SU-DHL-6 (cell line): ENCODE measurements around the gene SPATA22.
"Not testable (repeated sequence)": the region's sequence is repeated elsewhere in the genome, so short reads cannot be mapped to it uniquely, and the experiment has no call there.

Experiments used
- H2AFZ ChIP-seq: fragments of 200-600 bp; sonication (generic); 2 replicates; pipeline ENCODE4 v1.6.1; 2014; ENCODE audit warnings: low read depth, mild to moderate bottlenecking, moderate library complexity, mixed read lengths, antibody characterized with exemption, low read length; ENCODE audit not compliant: severe bottlenecking
- H3F3A ChIP-seq: fragments of 200-600 bp; shearing (Covaris generic); 2 replicates; pipeline ENCODE4 v1.6.0; 2016; ENCODE audit warnings: antibody characterized with exemption, mild to moderate bottlenecking; ENCODE audit not compliant: insufficient read depth
- H3K27ac ChIP-seq: fragments of 200-600 bp; sonication (generic); 2 replicates; pipeline ENCODE4 v1.5.1; 2016; ENCODE audit warnings: low read depth, mild to moderate bottlenecking, low read length, moderate library complexity, mixed read lengths
- H3K27me3 ChIP-seq: fragments of 200-600 bp; sonication (generic), shearing (Covaris generic); 2 replicates; pipeline ENCODE4 v1.6.0; 2014; ENCODE audit warnings: mild to moderate bottlenecking, low read length
- H3K36me3 ChIP-seq: fragments of 200-600 bp; sonication (generic); 2 replicates; pipeline ENCODE4 v1.6.1; 2014; ENCODE audit warnings: mild to moderate bottlenecking, low read length, mixed read lengths
- H3K4me2 ChIP-seq: fragments of 300-600, 200-600 bp; shearing (Covaris generic), sonication (generic); 2 replicates; pipeline ENCODE4 v1.6.0; 2014; ENCODE audit warnings: low read length, low read depth, mild to moderate bottlenecking; ENCODE audit not compliant: poor library complexity, severe bottlenecking
- H3K4me3 ChIP-seq: fragments of 200-600 bp; sonication (generic); 2 replicates; pipeline ENCODE4 v1.5.1; 2014; ENCODE audit warnings: antibody characterized with exemption, low read length, mild to moderate bottlenecking, mixed read lengths; ENCODE audit not compliant: insufficient read depth, poor library complexity, severe bottlenecking
- H3K79me2 ChIP-seq: fragments of 200-600 bp; sonication (generic); 2 replicates; pipeline ENCODE4 v1.6.1; 2014; ENCODE audit warnings: mild to moderate bottlenecking, low read length, moderate library complexity; ENCODE audit not compliant: insufficient read depth
- H3K9ac ChIP-seq: fragments of 200-600 bp; sonication (generic); 2 replicates; pipeline ENCODE4 v1.7.0; 2014; ENCODE audit warnings: mild to moderate bottlenecking, low read length
- H3K9me2 ChIP-seq: fragments of 200-600 bp; sonication (generic); replicated peaks from 2 replicates; pipeline ENCODE4 v1.6.1; 2014; ENCODE audit warnings: low read length; ENCODE audit not compliant: insufficient read depth
- H3K9me3 ChIP-seq: fragments of 200-600 bp; sonication (generic); 2 replicates; pipeline ENCODE4 v1.6.1; 2014; ENCODE audit warnings: low read length, mixed read lengths; ENCODE audit not compliant: insufficient read depth
- H4K20me1 ChIP-seq: fragments of 200-600 bp; sonication (generic); 2 replicates; pipeline ENCODE4 v1.6.1; 2014; ENCODE audit warnings: low read depth, mild to moderate bottlenecking, antibody characterized with exemption, low read length, moderate library complexity, mixed read lengths
- EZH2phosphoT487 ChIP-seq: fragments of 200-600 bp; sonication (generic), shearing (Covaris generic); conservative IDR thresholded peaks from 2 replicates; pipeline ENCODE4 v1.6.1; 2018; ENCODE audit warnings: mild to moderate bottlenecking, antibody characterized with exemption, low read length, moderate library complexity, mixed read lengths
- TF ChIP-seq, protein P1 (sequence below): fragments of 200-600 bp; sonication (generic); IDR thresholded peaks from one replicate; pipeline ENCODE4 v1.5.1; 2017; ENCODE audit warnings: antibody characterized with exemption, mild to moderate bottlenecking, low read length, moderate library complexity; ENCODE audit not compliant: insufficient read depth, poor library complexity, severe bottlenecking

Gene SPATA22

DNA sequence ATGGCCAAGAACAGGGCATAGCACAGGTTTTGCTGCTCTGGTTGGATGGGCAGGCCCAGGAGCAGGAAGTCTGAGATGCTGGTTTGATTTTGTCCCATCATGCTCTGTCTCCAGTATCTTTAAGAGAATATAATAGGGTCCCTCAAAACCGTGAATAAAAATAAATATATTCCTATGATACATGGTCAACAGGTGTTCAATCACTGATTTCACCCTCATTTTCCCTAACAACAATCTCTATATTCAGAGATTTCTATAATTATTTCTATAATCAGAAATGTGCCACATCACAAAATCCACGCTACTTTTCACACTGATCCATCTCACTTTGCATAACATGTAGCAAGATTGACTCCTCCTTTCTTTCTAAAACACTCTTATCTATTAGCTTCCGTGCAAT lies 37.9 kb downstream of the SPATA22 start, which contains the start of gene OR1E2:
TSS of gene OR1E2 (minus strand) at position 101 of the 400 bp plus-strand sequence. CDS start at position 101, 0 bp downstream.
- Histone ChIP-seq H3K36me3 (peaks cover 4% of the 10 kb centered on the region; the same call in 1 of the 2 replicates), H3K9me2 (no peaks in the 10 kb centered on the region), H3F3A (no peaks in the 10 kb centered on the region), H3K27me3 (no peaks in the 10 kb centered on the region), H4K20me1 (no peaks in the 10 kb centered on the region), H3K79me2 (no peaks in the 10 kb centered on the region), H3K4me3 (no peak within 1 kb of the TSS), H3K4me2 (no peak within 1 kb of the TSS), H2AFZ (no peak within 1 kb of the TSS), H3K9ac (no peak within 1 kb of the TSS), H3K27ac (no peak within 1 kb of the TSS), H3K9me3 (peaks cover 7% of the 10 kb centered on the region; the same call in 1 of the 2 replicates)
- TF ChIP-seq, protein P1, sequence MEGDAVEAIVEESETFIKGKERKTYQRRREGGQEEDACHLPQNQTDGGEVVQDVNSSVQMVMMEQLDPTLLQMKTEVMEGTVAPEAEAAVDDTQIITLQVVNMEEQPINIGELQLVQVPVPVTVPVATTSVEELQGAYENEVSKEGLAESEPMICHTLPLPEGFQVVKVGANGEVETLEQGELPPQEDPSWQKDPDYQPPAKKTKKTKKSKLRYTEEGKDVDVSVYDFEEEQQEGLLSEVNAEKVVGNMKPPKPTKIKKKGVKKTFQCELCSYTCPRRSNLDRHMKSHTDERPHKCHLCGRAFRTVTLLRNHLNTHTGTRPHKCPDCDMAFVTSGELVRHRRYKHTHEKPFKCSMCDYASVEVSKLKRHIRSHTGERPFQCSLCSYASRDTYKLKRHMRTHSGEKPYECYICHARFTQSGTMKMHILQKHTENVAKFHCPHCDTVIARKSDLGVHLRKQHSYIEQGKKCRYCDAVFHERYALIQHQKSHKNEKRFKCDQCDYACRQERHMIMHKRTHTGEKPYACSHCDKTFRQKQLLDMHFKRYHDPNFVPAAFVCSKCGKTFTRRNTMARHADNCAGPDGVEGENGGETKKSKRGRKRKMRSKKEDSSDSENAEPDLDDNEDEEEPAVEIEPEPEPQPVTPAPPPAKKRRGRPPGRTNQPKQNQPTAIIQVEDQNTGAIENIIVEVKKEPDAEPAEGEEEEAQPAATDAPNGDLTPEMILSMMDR, result no peak
- no peak for TF ChIP-seq EZH2phosphoT487

DNA sequence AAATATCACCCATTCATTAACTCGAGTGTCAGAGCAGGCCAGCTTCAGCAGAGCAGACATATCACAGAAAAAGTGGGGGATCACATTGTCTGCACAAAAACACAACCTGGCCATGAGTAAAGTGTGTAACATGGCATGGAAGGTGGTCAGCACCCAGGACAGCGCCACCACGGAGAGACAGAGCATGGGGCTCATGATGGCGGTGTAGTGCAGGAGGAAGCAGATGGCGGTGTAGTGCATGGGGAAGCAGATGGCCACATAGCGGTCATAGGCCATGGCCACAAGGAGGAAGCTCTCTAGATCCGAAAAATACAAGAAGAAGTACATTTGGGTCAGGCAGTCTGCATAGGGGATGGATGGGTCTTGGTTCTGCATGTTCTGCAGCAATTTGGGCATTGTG lies 38.4 kb downstream of the SPATA22 start:
- not testable (repeated sequence) for H3K4me2 ChIP-seq, H4K20me1 ChIP-seq, H2AFZ ChIP-seq, H3K27me3 ChIP-seq, H3K36me3 ChIP-seq, H3K27ac ChIP-seq, H3K9me3 ChIP-seq, H3K4me3 ChIP-seq, H3F3A ChIP-seq, H3K9me2 ChIP-seq, H3K79me2 ChIP-seq, H3K9ac ChIP-seq

DNA sequence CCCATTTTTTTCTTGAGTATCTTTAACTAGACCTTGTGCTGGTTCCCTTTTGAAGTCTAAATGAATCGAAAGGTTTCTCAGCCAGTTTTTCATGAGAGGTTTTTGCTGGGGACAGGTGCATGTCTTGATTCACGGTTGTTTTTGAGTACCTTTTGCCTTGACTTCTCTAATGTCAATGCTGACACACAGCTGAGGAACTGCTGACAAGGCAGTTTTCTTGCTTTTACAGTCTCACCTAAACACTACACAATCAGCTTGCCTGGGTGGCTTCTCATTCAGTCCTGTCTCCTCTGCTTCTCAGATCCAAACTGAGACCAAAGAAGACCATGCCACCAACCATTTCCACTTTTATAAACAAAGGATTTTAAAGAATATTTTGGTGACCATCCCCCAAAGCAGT lies 53.4 kb downstream of the SPATA22 start:
- no peaks in the 10 kb centered on the region for H3K9me2 ChIP-seq
- no peaks in the 10 kb centered on the region for H3F3A ChIP-seq
- no peak overlapping the region for H3K4me3 ChIP-seq
- no peaks in the 10 kb centered on the region for H3K9me3 ChIP-seq
- no peaks in the 10 kb centered on the region for H3K36me3 ChIP-seq
- H3K79me2 ChIP-seq, result no peaks in the 10 kb centered on the region
- no peaks in the 10 kb centered on the region for H3K27me3 ChIP-seq
- H4K20me1 ChIP-seq, result no peaks in the 10 kb centered on the region
- no peak overlapping the region for H3K9ac ChIP-seq
- no peak for TF ChIP-seq EZH2phosphoT487
- TF ChIP-seq, protein P1, result no peak
- no peak overlapping the region for H3K27ac ChIP-seq
- H3K4me2 ChIP-seq, result no peak overlapping the region
- no peak overlapping the region for H2AFZ ChIP-seq

DNA sequence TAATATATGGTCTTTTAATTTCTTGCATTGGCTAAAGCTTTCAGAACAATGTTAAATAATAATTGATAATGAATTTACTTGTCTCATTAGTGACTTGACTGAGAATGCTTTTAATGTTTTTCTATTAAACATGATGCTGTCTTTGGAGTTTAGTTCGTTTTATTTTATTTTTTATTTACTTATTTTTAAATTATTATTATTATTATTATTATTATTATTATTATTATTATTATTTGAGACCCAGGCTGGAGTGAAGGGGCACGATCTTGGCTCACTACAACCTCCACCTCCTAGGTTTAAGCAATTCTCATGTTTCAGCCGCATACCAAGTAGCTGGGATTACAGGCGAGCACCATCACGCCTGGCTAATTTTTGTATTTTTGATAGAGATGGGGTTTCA lies 56.0 kb downstream of the SPATA22 start:
- Histone ChIP-seq H3F3A (no peaks in the 10 kb centered on the region), H3K9ac (no peak overlapping the region), H3K9me2 (no peaks in the 10 kb centered on the region), H4K20me1 (no peaks in the 10 kb centered on the region), H3K9me3 (no peaks in the 10 kb centered on the region), H3K4me3 (no peak overlapping the region), H3K4me2 (no peak overlapping the region), H2AFZ (no peak overlapping the region), H3K36me3 (no peaks in the 10 kb centered on the region), H3K79me2 (no peaks in the 10 kb centered on the region), H3K27me3 (no peaks in the 10 kb centered on the region), H3K27ac (no peak overlapping the region)
- no peak for TF ChIP-seq EZH2phosphoT487
- TF ChIP-seq, protein P1, result no peak

DNA sequence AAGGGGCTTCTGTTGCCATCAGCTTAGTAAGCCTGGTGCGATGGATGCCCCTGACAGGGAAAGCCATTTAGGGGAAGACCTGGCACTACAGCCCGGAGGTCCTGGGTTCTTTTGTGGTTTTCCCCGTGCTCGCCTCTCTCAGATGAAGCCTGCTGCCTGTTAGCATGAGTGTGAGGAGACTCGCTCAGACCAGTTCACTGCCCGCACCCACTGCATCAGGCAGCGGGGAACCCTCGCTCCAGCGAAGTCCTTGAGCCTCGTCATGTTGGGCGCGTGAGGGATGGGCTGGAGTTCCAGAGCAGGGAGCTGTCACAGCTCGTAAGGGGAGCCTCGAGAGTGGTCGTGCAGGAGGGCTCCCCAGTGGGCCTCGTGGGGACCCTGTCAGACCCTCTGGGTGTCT lies 59.4 kb downstream of the SPATA22 start:
- not testable (repeated sequence) for H2AFZ ChIP-seq, H3K27me3 ChIP-seq, H3K9me2 ChIP-seq, H3K27ac ChIP-seq, H3F3A ChIP-seq, H3K36me3 ChIP-seq, H3K9me3 ChIP-seq, H3K4me2 ChIP-seq, H4K20me1 ChIP-seq, H3K4me3 ChIP-seq, H3K9ac ChIP-seq, H3K79me2 ChIP-seq
